ENCODE data around the gene ASB9. TPM values are rescaled to one million over a fixed set of nuclear protein-coding genes. Genes with fewer than 3 reads are reported as not detected.
A peak's percentile ranks its signal among the peaks of the same experiment; 100 is the strongest.
"Not testable (repeated sequence)": the region's sequence is repeated elsewhere in the genome, so short reads cannot be mapped to it uniquely, and the experiment has no call there.

Gene ASB9
- total RNA-seq, 4 donors from 2014 or later: 0.78 to 1.7 TPM; not detected in 2

DNA sequence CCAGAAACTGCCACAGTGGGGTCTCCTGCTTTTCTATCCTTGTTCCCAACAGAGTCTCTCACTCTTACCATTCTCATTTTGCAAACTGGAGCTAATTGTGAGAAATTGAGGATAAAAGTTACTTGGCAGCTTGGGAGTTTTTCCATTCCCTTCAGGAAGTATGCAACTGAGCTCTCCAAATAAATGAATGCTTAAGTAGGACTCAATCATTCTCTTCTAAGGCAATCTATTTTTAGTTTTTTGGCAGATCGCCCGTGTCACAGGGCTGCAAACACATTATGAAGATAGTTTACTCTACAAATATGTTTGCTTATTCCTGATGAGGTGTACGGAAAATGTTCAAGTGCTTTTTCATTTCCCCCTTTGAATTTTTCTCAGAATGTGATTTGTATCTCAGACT lies 40.2 kb upstream of the ASB9 start:
- H3K36me3 ChIP-seq: no peaks in the 10 kb centered on the region
- TF ChIP-seq CTCF (IDR thresholded peaks at IDR 0.05 in 4 of 5, conservative IDR thresholded peaks at IDR 0.05 in 1 of 5) (no peak), POLR2A (IDR thresholded peaks at IDR 0.05) (peak; percentile 38 to 61)
- intact Hi-C loops (cut with DNase I; ENCODE audit: low total_unique reads) (no loop called here), in situ Hi-C loops (cut with MboI; ENCODE audit: low sequenced_read_pairs in 4 of 4) (no loop called here)
- peak overlapping the region; percentile 91 to 92 (median 92) for H3K27ac ChIP-seq
- H3K4me1 ChIP-seq: peaks cover 5 to 20% of the 10 kb centered on the region in 2 donors
- peak; percentile 56 to 64 for DNase-seq
- H3K9me3 ChIP-seq: no peaks in the 10 kb centered on the region
- no peaks in the 10 kb centered on the region for H3K27me3 ChIP-seq
- no peak overlapping the region for H3K4me3 ChIP-seq
- peak; percentile 54 to 64 for ATAC-seq

GRCh38 chrX:15305899-15306298 lies 36.0 kb upstream of the ASB9 start:
- Histone ChIP-seq H3K27ac (peak overlapping the region; percentile 91 to 92 (median 92)), H3K4me1 (peaks cover 17 to 24% of the 10 kb centered on the region in 2 donors)
- H3K36me3 ChIP-seq; H3K27me3 ChIP-seq; DNase-seq; intact Hi-C loops (cut with DNase I; ENCODE audit: low total_unique reads); H3K9me3 ChIP-seq; in situ Hi-C loops (cut with MboI; ENCODE audit: low sequenced_read_pairs in 4 of 4); H3K4me3 ChIP-seq; ATAC-seq: not testable (repeated sequence)

DNA sequence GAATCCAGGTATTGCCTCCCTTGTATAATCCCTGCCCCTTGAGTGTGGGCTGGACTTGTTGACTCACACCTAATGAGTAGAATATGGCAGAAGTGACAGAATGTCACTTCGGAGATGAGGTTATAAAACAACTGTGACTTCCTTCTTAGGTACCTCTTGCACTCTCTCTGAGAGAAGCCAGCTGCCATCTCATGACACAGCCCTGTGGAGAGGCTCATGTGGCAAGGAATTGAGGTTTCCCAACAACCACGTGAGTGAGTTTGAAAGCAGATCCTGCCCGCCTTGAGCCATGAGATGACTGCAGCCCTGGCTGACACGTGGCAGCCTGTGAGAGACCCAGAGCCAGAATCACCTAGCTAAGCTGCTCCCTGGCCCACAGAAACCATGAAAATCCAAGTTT lies 32.0 kb upstream of the ASB9 start:
- intact Hi-C loops (cut with DNase I; ENCODE audit: low total_unique reads) (loop anchor here (1.0 kb wide), 1 partner anchor 33 kb away; the partner anchor contains the start of gene PIGA), in situ Hi-C loops (cut with MboI; ENCODE audit: low sequenced_read_pairs in 4 of 4) (no loop called here)
- H3K36me3 ChIP-seq: no peaks in the 10 kb centered on the region
- peak; percentile 31 to 58 for TF ChIP-seq POLR2A (IDR thresholded peaks at IDR 0.05)
- TF ChIP-seq CTCF (IDR thresholded peaks at IDR 0.05 in 4 of 5, conservative IDR thresholded peaks at IDR 0.05 in 1 of 5): no peak
- H3K27me3 ChIP-seq: no peaks in the 10 kb centered on the region
- no peak overlapping the region for H3K4me3 ChIP-seq
- H3K4me1 ChIP-seq: peaks cover 22 to 30% of the 10 kb centered on the region in 2 donors
- no peaks in the 10 kb centered on the region for H3K9me3 ChIP-seq
- H3K27ac ChIP-seq: peak overlapping the region; percentile 91 to 92 (median 92)
- ATAC-seq: peak; percentile 92 to 93
- DNase-seq: peak; percentile 85 to 94

DNA sequence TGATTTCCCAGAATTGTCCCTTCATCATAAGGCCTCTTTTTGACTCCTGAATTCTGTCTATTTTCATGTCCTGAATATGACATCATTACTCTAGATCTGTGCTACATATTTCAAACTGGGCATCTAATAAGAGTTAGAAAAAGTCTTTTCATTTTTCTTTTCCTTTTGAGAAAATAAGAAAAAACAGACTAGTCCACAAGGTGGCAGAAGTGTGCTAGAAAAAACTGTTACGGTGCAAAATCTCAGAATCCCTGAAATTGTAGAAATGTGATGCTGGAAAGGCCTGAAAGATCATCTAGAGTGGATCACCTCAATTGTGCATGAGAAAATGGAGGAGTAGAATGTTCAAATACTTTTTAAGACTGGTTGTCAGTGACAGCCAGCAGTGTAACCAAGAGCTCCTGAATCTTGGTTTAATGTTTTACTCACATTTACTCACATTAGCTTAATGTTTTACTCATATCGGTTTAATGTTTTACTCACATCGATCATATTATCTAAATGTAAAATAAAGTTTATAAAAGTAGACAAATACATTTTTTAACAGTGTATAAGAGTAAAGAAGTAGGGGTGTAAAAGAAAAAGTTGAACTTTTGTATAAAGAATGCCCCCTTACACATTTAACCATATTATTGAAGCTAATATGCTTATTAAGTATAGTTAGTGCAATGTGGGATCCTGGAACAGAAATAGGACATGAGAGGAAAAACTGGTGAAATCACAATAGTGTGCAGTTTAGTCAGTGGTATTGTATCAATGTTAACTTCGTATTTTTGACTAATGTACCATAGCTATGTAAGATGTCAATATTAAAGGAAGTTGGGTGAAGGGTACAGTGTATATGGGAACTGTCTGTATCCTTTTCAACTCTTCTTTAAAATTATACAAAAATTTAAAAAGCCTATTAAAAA lies 30.3 kb upstream of the ASB9 start:
- Histone ChIP-seq H3K4me1 (peaks cover 22 to 23% of the 10 kb centered on the region in 2 donors), H3K27me3 (no peaks in the 10 kb centered on the region), H3K4me3 (no peak overlapping the region), H3K36me3 (no peaks in the 10 kb centered on the region), H3K27ac (peak overlapping the region; percentile 83 to 92 (median 91)), H3K9me3 (no peaks in the 10 kb centered on the region)
- intact Hi-C loops (cut with DNase I; ENCODE audit: low total_unique reads) (loop anchor here (1.0 to 5.0 kb wide), 2 partner anchors 167 to 193 kb away; partner anchors contain the start of gene PIR), in situ Hi-C loops (cut with MboI; ENCODE audit: low sequenced_read_pairs in 4 of 4) (no loop called here)
- ATAC-seq (no peak), DNase-seq (no peak)
- TF ChIP-seq POLR2A (IDR thresholded peaks at IDR 0.05): no peak
- peak; percentile 21 to 58 (median 42) for TF ChIP-seq CTCF (IDR thresholded peaks at IDR 0.05 in 4 of 5, conservative IDR thresholded peaks at IDR 0.05 in 1 of 5)

DNA sequence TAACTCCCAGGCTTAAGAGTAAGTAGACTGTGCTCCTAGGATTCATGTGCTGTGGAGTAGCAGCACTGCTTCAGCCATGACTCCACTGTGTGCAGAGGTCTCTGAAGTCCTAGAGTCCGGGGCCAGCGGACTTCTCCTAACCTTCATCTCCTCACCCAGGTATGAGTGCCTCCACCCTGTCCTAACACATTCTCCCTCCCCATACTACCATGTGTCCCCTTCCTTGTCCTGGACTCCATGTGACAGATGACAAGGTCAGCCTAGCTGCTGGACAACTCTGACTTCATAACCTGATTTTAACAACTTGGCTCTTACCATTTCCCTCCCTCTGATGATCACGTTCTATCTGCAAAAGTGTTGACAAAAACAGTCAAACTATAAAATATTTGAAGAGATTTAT lies 28.9 kb upstream of the ASB9 start:
- peaks cover 17 to 22% of the 10 kb centered on the region in 2 donors for H3K4me1 ChIP-seq
- peak overlapping the region; percentile 83 to 92 (median 91) for H3K27ac ChIP-seq
- DNase-seq (no peak), ATAC-seq (peak; percentile 26 to 31)
- TF ChIP-seq CTCF (IDR thresholded peaks at IDR 0.05 in 4 of 5, conservative IDR thresholded peaks at IDR 0.05 in 1 of 5) (no peak), POLR2A (IDR thresholded peaks at IDR 0.05) (no peak)
- no peaks in the 10 kb centered on the region for H3K36me3 ChIP-seq
- no peaks in the 10 kb centered on the region for H3K27me3 ChIP-seq
- H3K9me3 ChIP-seq: no peaks in the 10 kb centered on the region
- no peak overlapping the region for H3K4me3 ChIP-seq
- intact Hi-C loops (cut with DNase I; ENCODE audit: low total_unique reads): loop anchor here (5.0 kb wide), 1 partner anchor 169 kb away; no protein-coding TSS in a partner anchor
- in situ Hi-C loops (cut with MboI; ENCODE audit: low sequenced_read_pairs in 4 of 4): no loop called here

Measured in gastrocnemius medialis (tissue), 4 donors.